KMS-11 (cell line): Measurements from ENCODE around the gene MEP1A.

Experiments used
- H2AFZ ChIP-seq: fragments of 200-600 bp; sonication (generic); 2 replicates; pipeline ENCODE4 v1.6.1; 2016; ENCODE audit warnings: antibody characterized with exemption, mixed run types, low read depth
- H3K27ac ChIP-seq: fragments of 200-600 bp; sonication (generic); 2 replicates; pipeline ENCODE4 v1.6.1; 2016; ENCODE audit warnings: mild to moderate bottlenecking, mixed run types
- H3K27me3 ChIP-seq: fragments of 200-600 bp; sonication (generic); 2 replicates; pipeline ENCODE4 v1.6.1; 2017; ENCODE audit warnings: mild to moderate bottlenecking, low read depth, mixed run types, moderate library complexity; ENCODE audit not compliant: insufficient read depth
- H3K36me3 ChIP-seq: fragments of 200-600 bp; sonication (generic); 2 replicates; pipeline ENCODE4 v1.6.1; 2017; ENCODE audit warnings: mild to moderate bottlenecking, mixed run types; ENCODE audit not compliant: insufficient read depth
- H3K4me1 ChIP-seq: fragments of 200-600 bp; sonication (generic); 2 replicates; pipeline ENCODE4 v1.6.1; 2016; ENCODE audit warnings: mild to moderate bottlenecking, low read depth, mixed run types; ENCODE audit not compliant: poor library complexity, severe bottlenecking
- H3K4me2 ChIP-seq: fragments of 200-600 bp; sonication (generic); 2 replicates; pipeline ENCODE4 v1.7.0; 2016; ENCODE audit warnings: mild to moderate bottlenecking, mixed run types
- H3K4me3 ChIP-seq: fragments of 200-600 bp; sonication (generic); IDR thresholded peaks from 2 replicates; pipeline ENCODE4 v1.6.1; 2017; ENCODE audit warnings: low read depth, low read length, mixed read lengths; ENCODE audit not compliant: insufficient read depth
- H3K79me2 ChIP-seq: fragments of 200-600 bp; sonication (generic); 2 replicates; pipeline ENCODE4 v1.6.1; 2016; ENCODE audit warnings: low read depth, mixed run types; ENCODE audit not compliant: insufficient read depth
- H3K9ac ChIP-seq: fragments of 200-600 bp; sonication (generic); 2 replicates; pipeline ENCODE4 v1.6.1; 2016; ENCODE audit warnings: mild to moderate bottlenecking, mixed run types
- H4K20me1 ChIP-seq: fragments of 200-600 bp; sonication (generic); 2 replicates; pipeline ENCODE4 v1.6.1; 2016; ENCODE audit warnings: mild to moderate bottlenecking, mixed run types; ENCODE audit not compliant: insufficient read depth
- TF ChIP-seq, protein P1 (sequence below): fragments of 200-600 bp; sonication (generic); conservative IDR thresholded peaks from 2 replicates; pipeline ENCODE4 v1.6.1; 2017; ENCODE audit warnings: low read depth, mild to moderate bottlenecking, antibody characterized with exemption, low read length, moderate library complexity, mixed read lengths

Gene MEP1A

DNA sequence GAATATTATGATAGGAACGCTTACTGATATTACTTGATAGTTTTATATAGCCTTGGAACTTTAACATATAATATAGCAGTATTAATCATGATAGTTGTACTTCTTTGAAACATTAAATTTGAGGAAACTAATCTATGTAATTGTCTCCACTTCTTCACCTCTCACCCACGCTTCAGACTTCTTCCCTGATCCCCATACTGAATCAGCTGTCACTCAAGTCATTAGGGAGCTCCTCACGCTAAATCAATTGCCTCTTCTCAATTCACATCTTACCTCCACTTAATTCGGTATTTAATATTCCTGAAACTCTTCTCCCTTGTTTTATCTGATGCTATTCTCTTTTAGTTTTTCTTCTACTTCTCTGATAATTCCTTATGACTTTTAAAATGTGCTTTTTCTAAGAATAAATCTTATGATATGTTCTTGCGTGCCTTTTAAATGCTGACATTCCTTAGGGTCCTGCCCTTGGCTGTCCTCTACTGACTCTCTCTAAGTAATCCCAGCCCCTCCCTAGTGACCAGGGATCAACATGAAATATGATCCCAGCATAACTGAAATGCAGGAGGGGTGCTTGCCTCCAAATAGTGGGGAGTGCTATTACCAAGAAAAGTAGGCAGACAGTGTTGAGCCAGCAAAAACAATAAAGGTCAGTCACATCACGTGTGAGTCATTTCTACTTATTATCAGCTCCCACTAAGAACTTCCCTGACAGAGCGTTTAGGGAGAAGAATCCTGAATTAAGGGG is 36.5 kb upstream of the MEP1A start:
- no peak overlapping the region for H3K4me2 ChIP-seq

GRCh38 chr6:46757214-46757596 is 36.0 kb upstream of the MEP1A start:
- H3K27ac ChIP-seq, result no peak overlapping the region
- H3K79me2 ChIP-seq, result no peaks in the 10 kb centered on the region
- H3K4me1 ChIP-seq, result no peaks in the 10 kb centered on the region
- H3K27me3 ChIP-seq, result no peaks in the 10 kb centered on the region
- no peak overlapping the region for H2AFZ ChIP-seq
- H3K4me3 ChIP-seq, result no peak overlapping the region
- no peaks in the 10 kb centered on the region for H3K36me3 ChIP-seq
- no peak overlapping the region for H3K4me2 ChIP-seq
- TF ChIP-seq, protein P1, sequence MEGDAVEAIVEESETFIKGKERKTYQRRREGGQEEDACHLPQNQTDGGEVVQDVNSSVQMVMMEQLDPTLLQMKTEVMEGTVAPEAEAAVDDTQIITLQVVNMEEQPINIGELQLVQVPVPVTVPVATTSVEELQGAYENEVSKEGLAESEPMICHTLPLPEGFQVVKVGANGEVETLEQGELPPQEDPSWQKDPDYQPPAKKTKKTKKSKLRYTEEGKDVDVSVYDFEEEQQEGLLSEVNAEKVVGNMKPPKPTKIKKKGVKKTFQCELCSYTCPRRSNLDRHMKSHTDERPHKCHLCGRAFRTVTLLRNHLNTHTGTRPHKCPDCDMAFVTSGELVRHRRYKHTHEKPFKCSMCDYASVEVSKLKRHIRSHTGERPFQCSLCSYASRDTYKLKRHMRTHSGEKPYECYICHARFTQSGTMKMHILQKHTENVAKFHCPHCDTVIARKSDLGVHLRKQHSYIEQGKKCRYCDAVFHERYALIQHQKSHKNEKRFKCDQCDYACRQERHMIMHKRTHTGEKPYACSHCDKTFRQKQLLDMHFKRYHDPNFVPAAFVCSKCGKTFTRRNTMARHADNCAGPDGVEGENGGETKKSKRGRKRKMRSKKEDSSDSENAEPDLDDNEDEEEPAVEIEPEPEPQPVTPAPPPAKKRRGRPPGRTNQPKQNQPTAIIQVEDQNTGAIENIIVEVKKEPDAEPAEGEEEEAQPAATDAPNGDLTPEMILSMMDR, result no peak
- no peak overlapping the region for H3K9ac ChIP-seq
- no peaks in the 10 kb centered on the region for H4K20me1 ChIP-seq

More for the DNA sequence above, 36.5 kb upstream of the MEP1A start:
- Histone ChIP-seq H3K79me2 (no peaks in the 10 kb centered on the region), H3K4me3 (no peak overlapping the region), H4K20me1 (no peaks in the 10 kb centered on the region), H3K4me1 (no peaks in the 10 kb centered on the region), H3K36me3 (no peaks in the 10 kb centered on the region), H3K27ac (no peak overlapping the region), H2AFZ (no peak overlapping the region), H3K9ac (no peak overlapping the region), H3K27me3 (no peaks in the 10 kb centered on the region)
- TF ChIP-seq, protein P1, result no peak

GRCh38 chr6:46758960-46759753 is 34.0 kb upstream of the MEP1A start:
- Histone ChIP-seq H3K79me2 (no peaks in the 10 kb centered on the region), H2AFZ (no peak overlapping the region), H3K36me3 (no peaks in the 10 kb centered on the region), H4K20me1 (no peaks in the 10 kb centered on the region), H3K27ac (no peak overlapping the region), H3K9ac (no peak overlapping the region), H3K4me2 (no peak overlapping the region), H3K27me3 (no peaks in the 10 kb centered on the region), H3K4me1 (no peaks in the 10 kb centered on the region), H3K4me3 (no peak overlapping the region)
- TF ChIP-seq, protein P1, result no peak

DNA sequence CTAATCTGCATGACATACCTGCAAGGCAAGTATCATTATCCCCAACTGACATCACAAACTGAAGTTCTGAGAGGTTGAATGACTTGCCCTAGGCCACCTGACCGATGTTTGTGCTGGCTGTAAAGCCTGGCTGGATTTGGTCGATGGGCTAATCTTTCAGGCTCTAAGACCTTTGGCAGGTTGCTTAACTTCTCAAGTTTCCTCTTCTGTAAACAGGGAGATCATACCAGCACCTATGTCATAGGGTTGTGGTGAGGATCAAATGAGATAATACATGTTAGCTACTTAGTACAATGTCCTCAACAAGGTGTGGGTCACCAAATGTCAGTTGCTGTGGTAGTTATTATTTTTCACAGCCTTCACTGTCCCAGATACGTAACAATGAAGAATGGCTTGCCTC is 32.3 kb upstream of the MEP1A start:
- Histone ChIP-seq H3K27ac (no peak overlapping the region), H3K4me3 (no peak overlapping the region), H2AFZ (no peak overlapping the region), H3K4me1 (no peaks in the 10 kb centered on the region), H3K79me2 (no peaks in the 10 kb centered on the region), H4K20me1 (no peaks in the 10 kb centered on the region), H3K4me2 (no peak overlapping the region), H3K36me3 (no peaks in the 10 kb centered on the region), H3K9ac (no peak overlapping the region), H3K27me3 (no peaks in the 10 kb centered on the region)
- TF ChIP-seq, protein P1, result no peak
